MM.1S (cell line): ENCODE results near the gene MASP1.

ENCODE experiments used
- CTCF ChIP-seq: fragments of 300-600 bp; sonication (generic); IDR thresholded peaks from 2 replicates; pipeline ENCODE4 v1.5.1; 2016; ENCODE audit warnings: antibody characterized with exemption, low read length, mixed read lengths
- EZH2 ChIP-seq: fragments of 300-600 bp; sonication (generic); optimal IDR thresholded peaks from 2 replicates; pipeline ENCODE3; 2017; ENCODE audit warnings: low read depth, mild to moderate bottlenecking, antibody characterized with exemption, low read length, mixed read lengths

GRCh38 chr3:187328691-187329090 lies 37.2 kb upstream of the MASP1 start:
- TF ChIP-seq CTCF (no peak), EZH2 (no peak)
